Fibroblast of mammary gland (primary cell): ENCODE data around the gene CFL1.

ENCODE experiments used
- DNase-seq: peaks from one replicate; pipeline ENCODE4 v3.0.0-alpha.2; 2010; ENCODE audit warnings: low read depth
- H3K4me3 ChIP-seq: 2 replicates; pipeline ENCODE4 v1.5.1; 2011; ENCODE audit warnings: low read depth, mild to moderate bottlenecking, low read length, moderate library complexity; ENCODE audit not compliant: control insufficient read depth
- TF ChIP-seq, protein P1 (sequence below): conservative IDR thresholded peaks from 2 replicates; pipeline ENCODE4 v1.5.1; 2011; ENCODE audit warnings: low read depth, low read length, inconsistent platforms; ENCODE audit not compliant: control insufficient read depth, insufficient read depth

The CFL1 gene

DNA sequence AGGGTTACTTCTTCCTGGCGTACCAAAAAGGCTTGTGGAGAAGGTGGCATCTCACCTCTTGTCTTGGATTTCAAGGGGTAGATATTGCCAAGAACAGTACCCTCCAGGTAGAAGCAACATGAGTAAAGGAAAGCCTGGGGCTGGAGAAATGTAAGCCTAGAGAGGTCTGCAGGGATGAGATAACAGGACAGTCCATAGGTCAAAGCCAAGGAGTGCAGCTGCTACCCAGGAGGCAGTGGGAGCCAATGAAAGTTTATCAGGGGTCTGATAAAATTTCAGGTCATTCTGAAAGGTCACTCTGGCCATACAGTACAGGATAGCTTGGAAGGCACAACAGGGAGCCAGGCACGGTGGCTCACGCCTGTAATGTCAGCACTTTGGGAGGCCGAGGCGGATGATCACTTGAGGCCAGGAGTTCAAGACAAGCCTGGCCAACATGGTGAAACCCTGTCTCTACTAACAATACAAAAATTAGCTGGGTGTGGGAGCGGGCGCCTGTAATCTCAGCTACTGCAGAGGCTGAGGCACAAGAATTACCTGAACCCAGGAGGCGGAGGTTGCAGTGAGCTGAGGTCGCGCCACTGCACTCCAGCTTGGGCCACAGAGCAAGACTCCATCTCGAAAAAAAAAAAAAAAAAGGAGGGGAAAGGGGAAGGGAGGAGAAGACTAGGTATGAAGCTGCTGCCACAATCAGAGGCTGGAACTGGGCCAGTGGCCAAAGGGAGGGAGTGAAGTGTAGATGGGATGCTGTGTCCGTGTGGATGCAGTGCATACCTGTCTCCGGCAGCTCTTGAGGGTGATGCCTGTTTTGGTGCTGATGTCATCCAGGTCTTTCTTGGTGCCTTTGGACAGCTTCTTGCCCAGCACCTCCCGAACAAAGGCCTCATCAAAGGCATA lies 29.1 kb upstream of the CFL1 start:
- no peak for DNase-seq
- TF ChIP-seq, protein P1, sequence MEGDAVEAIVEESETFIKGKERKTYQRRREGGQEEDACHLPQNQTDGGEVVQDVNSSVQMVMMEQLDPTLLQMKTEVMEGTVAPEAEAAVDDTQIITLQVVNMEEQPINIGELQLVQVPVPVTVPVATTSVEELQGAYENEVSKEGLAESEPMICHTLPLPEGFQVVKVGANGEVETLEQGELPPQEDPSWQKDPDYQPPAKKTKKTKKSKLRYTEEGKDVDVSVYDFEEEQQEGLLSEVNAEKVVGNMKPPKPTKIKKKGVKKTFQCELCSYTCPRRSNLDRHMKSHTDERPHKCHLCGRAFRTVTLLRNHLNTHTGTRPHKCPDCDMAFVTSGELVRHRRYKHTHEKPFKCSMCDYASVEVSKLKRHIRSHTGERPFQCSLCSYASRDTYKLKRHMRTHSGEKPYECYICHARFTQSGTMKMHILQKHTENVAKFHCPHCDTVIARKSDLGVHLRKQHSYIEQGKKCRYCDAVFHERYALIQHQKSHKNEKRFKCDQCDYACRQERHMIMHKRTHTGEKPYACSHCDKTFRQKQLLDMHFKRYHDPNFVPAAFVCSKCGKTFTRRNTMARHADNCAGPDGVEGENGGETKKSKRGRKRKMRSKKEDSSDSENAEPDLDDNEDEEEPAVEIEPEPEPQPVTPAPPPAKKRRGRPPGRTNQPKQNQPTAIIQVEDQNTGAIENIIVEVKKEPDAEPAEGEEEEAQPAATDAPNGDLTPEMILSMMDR, result no peak
- H3K4me3 ChIP-seq, result peak overlapping the region; percentile 85

DNA sequence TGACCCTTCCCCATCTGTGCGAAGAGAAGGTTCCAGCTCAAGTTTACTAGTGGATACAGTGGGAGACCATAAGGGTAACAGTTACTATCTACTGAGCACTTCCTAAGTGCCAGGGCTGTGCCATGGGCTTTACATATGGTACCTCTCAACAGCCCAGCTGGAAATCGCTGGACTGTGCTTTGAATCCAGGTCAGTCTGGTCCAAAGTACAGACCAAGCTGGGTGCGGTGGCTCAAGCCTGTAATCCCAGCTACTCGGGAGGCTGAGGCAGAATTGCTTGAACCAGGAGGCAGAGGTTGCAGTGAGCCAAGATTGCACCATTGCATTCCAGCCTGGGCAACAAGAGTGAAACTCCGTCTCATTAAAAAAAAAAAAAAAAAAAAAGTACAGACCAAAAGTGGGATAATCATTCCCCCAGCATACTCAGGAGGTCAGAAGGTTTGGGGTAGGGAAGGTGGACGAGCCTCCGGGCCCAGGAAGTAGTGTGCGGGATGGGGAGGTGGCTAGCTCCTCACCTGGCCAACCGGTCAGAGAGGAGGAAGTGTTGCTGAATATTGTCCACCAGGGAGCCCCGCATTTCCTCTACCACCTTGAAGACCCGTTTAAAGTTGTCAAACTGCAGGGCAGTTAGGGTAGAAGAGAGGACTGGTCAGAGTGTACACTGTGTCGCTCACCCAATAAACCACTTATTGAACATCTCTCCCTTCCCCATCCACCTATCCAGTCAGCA lies 28.0 kb upstream of the CFL1 start:
- no peak overlapping the region for H3K4me3 ChIP-seq
- TF ChIP-seq, protein P1, result no peak
- no peak for DNase-seq

DNA sequence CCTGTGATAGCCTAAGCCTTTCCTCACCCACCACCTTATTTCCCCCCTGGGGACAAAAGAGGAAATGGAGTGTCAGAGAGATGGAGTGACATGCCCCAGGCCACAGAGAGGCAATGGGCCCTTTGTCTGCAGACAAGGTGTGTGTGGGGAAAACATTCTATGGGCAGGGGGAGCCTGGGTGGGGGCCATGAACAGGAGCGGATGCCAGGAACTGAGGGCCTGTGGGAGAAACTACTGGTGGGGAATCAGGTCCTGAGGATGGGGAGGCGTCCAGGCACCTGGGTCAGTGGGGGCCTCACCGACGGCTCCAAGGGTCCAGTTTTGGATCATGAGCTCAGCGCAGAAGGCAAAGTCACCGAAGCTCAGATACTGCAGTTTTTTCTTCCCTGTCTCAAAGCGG lies 27.3 kb upstream of the CFL1 start:
- no peak for DNase-seq
- H3K4me3 ChIP-seq, result no peak overlapping the region
- TF ChIP-seq, protein P1, result no peak

DNA sequence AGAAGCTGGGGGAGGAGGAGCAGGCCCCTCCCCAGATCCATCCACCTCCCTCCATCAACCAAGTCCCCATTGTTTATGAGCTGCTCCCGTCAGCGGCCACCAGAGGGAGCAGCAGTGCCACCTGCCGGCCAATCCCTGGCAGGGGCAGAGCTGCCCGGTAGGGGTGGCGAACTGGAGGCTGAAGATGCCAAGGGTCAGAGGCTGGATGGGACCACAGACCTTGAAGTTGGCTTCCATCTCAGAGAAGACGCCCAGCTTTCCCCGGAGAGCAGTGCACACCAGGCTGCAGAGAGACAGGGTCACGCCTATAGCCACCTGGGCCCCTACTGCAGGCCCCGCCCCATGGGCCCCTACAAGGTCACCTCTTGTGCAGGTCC lies 26.7 kb upstream of the CFL1 start:
- DNase-seq, result peak; percentile 73
- TF ChIP-seq, protein P1, result peak; percentile 99
- no peak overlapping the region for H3K4me3 ChIP-seq

DNA sequence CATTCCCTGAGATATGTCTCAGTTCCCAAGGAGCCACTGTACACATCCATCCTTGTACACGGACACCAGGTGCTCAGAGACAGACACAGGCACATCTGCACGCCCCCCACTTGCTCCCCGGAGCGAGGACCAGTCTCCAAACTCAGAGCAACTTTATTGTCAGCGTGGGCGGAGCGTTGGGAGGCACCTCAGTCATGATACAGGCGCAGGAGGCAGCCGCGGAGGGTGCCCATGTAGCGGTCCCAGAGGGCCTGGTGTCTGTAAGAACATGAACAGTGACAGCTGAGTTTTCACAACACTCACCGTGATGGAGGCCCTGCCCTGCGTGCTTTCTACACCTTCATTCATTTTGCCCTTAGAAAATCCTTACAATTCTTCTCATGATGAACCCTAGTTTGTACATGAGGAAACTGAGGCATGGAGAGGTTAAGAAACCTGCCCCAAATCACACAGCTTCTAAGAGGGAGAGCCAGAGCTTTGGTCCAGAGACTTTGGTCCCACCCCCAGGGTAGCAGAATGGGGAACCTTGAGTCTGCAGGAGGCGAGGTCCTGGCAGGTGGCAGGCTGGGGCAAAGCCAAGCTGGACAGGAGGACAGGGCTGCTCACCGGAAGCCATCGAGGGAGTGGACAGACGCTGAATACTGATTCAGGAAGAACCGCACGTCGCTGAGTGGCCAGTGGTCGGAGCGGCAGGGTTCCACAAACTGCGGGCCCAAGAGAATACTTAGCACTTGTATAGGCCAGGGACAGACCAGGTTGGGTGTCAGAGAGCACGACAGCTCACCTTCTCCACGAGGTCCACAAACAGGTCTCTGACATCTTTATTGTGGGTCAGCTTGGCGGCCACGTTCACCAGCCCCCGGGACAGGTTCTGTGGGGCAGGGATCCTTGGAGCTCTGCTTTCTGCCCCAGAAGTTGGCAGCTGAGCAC lies 26.1 kb upstream of the CFL1 start:
- TF ChIP-seq, protein P1, result no peak
- DNase-seq, result no peak

DNA sequence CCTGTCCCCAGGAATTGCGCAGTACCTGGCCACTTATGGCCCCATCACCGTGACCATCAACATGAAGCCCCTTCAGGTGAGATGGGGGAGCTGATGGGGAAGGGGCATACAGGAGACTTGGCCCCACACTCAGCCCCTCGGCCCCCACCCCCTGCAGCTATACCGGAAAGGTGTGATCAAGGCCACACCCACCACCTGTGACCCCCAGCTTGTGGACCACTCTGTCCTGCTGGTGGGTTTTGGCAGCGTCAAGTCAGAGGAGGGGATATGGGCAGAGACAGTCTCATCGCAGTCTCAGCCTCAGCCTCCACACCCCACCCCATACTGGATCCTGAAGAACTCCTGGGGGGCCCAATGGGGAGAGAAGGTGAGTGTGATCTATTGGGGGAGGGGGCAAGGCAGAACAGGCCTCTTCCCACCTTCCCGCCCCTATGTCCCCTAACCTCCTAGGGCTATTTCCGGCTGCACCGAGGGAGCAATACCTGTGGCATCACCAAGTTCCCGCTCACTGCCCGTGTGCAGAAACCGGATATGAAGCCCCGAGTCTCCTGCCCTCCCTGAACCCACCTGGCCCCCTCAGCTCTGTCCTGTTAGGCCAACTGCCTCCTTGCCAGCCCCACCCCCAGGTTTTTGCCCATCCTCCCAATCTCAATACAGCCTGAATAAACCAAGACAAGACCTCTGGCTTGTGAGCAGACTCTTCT lies 25.2 kb upstream of the CFL1 start:
- no peak for DNase-seq
- no peak overlapping the region for H3K4me3 ChIP-seq
- TF ChIP-seq, protein P1, result no peak

More for the DNA sequence above, 26.1 kb upstream of the CFL1 start:
- H3K4me3 ChIP-seq, result no peak overlapping the region
